HCT116 (cell line): Measurements from ENCODE around the gene NCKAP5.

ENCODE experiments used
- CTCF ChIP-seq, 3 experiments: fragments of 200-600 bp in 1 of 3; sonication (generic) in 1 of 3; IDR thresholded peaks in 2 of 3; conservative IDR thresholded peaks in 1 of 3; 2 replicates each; pipeline ENCODE4 v1.5.1; 2012 to 2017; ENCODE audit warnings: low read depth in 2 of 3, low read length in 2 of 3, antibody characterized with exemption in 1 of 3, borderline replicate concordance in 1 of 3, control low read depth in 1 of 3, mild to moderate bottlenecking in 1 of 3, mixed read lengths in 1 of 3, mixed run types in 1 of 3, moderate library complexity in 1 of 3; ENCODE audit not compliant: insufficient read depth in 1 of 3
- EZH2 ChIP-seq: fragments of 200-600 bp; sonication (generic); IDR thresholded peaks from 2 replicates; pipeline ENCODE4 v1.6.1; 2017; ENCODE audit warnings: antibody characterized with exemption, mixed run types
- POLR2AphosphoS5 ChIP-seq: IDR thresholded peaks from 2 replicates; pipeline ENCODE4 v1.6.1; 2011; ENCODE audit warnings: mild to moderate bottlenecking, low read depth, low read length, moderate library complexity
- REST ChIP-seq: IDR thresholded peaks from 2 replicates; pipeline ENCODE4 v1.6.1; 2012; ENCODE audit warnings: low read depth
- TCF7L2 ChIP-seq: IDR thresholded peaks from 2 replicates; pipeline ENCODE4 v1.7.0; 2011; ENCODE audit warnings: borderline replicate concordance, inconsistent platforms; ENCODE audit not compliant: insufficient read depth, insufficient read length; ENCODE audit errors: extremely low read depth

GRCh38 chr2:133562558-133562957, 5.7 kb downstream of the NCKAP5 start:
- TF ChIP-seq CTCF (IDR thresholded peaks at IDR 0.05 in 2 of 3, conservative IDR thresholded peaks at IDR 0.05 in 1 of 3; ENCODE audit: borderline replicate concordance in 1 of 3, insufficient read depth in 1 of 3, low read depth in 2 of 3, low read length in 2 of 3) (no peak), REST (no peak), EZH2 (no peak), TCF7L2 (no peak), POLR2AphosphoS5 (no peak)
